Measurements from ENCODE around the gene METTL25.

DNA sequence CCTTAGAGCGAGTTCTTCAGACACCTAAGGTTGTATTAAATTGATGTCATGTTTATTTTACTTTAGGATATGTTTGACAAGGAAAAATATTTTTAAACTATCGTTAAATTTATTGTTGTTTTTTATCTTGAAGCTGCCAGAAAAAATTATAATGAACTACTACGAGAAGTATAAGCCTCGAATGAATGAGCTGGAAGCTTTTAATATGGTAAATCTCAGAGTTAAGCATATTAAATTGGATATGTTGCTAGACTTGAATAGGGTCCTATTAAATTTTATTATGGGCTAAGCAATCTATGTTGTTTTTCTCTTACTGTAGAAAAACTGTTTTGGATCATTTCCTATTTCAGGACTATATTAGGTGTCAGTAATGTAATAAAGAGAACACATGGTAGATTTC, 118.2 kb downstream of the METTL25 start:
- TF ChIP-seq EZH2 (IDR thresholded peaks at IDR 0.05; ENCODE audit: low read length, unreplicated experiment) (no peak), EZH2phosphoT487 (IDR thresholded peaks at IDR 0.05; ENCODE audit: borderline replicate concordance, low read length) (no peak)
- TF ChIP-seq, protein P1, sequence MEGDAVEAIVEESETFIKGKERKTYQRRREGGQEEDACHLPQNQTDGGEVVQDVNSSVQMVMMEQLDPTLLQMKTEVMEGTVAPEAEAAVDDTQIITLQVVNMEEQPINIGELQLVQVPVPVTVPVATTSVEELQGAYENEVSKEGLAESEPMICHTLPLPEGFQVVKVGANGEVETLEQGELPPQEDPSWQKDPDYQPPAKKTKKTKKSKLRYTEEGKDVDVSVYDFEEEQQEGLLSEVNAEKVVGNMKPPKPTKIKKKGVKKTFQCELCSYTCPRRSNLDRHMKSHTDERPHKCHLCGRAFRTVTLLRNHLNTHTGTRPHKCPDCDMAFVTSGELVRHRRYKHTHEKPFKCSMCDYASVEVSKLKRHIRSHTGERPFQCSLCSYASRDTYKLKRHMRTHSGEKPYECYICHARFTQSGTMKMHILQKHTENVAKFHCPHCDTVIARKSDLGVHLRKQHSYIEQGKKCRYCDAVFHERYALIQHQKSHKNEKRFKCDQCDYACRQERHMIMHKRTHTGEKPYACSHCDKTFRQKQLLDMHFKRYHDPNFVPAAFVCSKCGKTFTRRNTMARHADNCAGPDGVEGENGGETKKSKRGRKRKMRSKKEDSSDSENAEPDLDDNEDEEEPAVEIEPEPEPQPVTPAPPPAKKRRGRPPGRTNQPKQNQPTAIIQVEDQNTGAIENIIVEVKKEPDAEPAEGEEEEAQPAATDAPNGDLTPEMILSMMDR (conservative IDR thresholded peaks at IDR 0.05; ENCODE audit: low read depth, low read length): no peak
